WERI-Rb-1 (cell line): ENCODE data around the gene CDKAL1.

Experiments
- DNase-seq: peaks from one replicate; pipeline ENCODE4 v3.0.0-alpha.2; 2020
- H3K27ac ChIP-seq: fragments of 250-450 bp; sonication (Bioruptor Pico); 2 replicates; pipeline ENCODE4 v1.5.1; 2020; ENCODE audit warnings: mild to moderate bottlenecking, moderate library complexity
- H3K27me3 ChIP-seq: fragments of 250-450 bp; sonication (Bioruptor Pico); 2 replicates; pipeline ENCODE4 v1.5.1; 2021; ENCODE audit warnings: mild to moderate bottlenecking, low read depth, moderate library complexity; ENCODE audit not compliant: insufficient read depth, severe bottlenecking
- H3K36me3 ChIP-seq: fragments of 250-450 bp; sonication (Bioruptor Pico); 2 replicates; pipeline ENCODE4 v1.5.1; 2020; ENCODE audit warnings: mild to moderate bottlenecking, moderate library complexity
- H3K4me3 ChIP-seq: 2 replicates; pipeline ENCODE4 v1.5.1; 2011; ENCODE audit warnings: low read depth, mild to moderate bottlenecking, control low read depth, low read length
- H3K9me3 ChIP-seq: fragments of 250-450 bp; sonication (Bioruptor Pico); 2 replicates; pipeline ENCODE4 v1.5.1; 2021; ENCODE audit warnings: mild to moderate bottlenecking, moderate library complexity; ENCODE audit not compliant: severe bottlenecking
- CTCF ChIP-seq: IDR thresholded peaks from 2 replicates; pipeline ENCODE4 v1.5.1; 2011; ENCODE audit warnings: low read depth, mild to moderate bottlenecking, control low read depth, inconsistent platforms, low read length

CDKAL1 gene

GRCh38 chr6:20905377-20905776, 371.1 kb downstream of the CDKAL1 start:
- no peaks in the 10 kb centered on the region for H3K36me3 ChIP-seq
- no peak overlapping the region for H3K4me3 ChIP-seq
- DNase-seq = no peak
- no peaks in the 10 kb centered on the region for H3K27me3 ChIP-seq
- no peak for TF ChIP-seq CTCF
- H3K9me3 ChIP-seq = no peaks in the 10 kb centered on the region
- H3K27ac ChIP-seq = no peak overlapping the region

- TF ChIP-seq CTCF = no peak
- H3K27ac ChIP-seq = no peak overlapping the region
- no peaks in the 10 kb centered on the region for H3K27me3 ChIP-seq
- no peaks in the 10 kb centered on the region for H3K36me3 ChIP-seq
- no peak overlapping the region for H3K4me3 ChIP-seq
- no peak for DNase-seq
- no peaks in the 10 kb centered on the region for H3K9me3 ChIP-seq
Measured at GRCh38 chr6:20906945-20907344, 372.7 kb downstream of the CDKAL1 start.

GRCh38 chr6:20907486-20908071, 373.3 kb downstream of the CDKAL1 start:
- Histone ChIP-seq H3K27ac (no peak overlapping the region), H3K9me3 (no peaks in the 10 kb centered on the region), H3K36me3 (no peaks in the 10 kb centered on the region), H3K27me3 (no peaks in the 10 kb centered on the region), H3K4me3 (no peak overlapping the region)
- DNase-seq = peak; percentile 16
- 0 out of 2 replicates have a peak, but pooled peaks have one; percentile 8 for TF ChIP-seq CTCF

- TF ChIP-seq CTCF = no peak
Measured at GRCh38 chr6:20909621-20910020, 375.4 kb downstream of the CDKAL1 start.

GRCh38 chr6:20911712-20912111, 377.5 kb downstream of the CDKAL1 start:
- Histone ChIP-seq H3K9me3 (peaks cover 6% of the 10 kb centered on the region), H3K27me3 (no peaks in the 10 kb centered on the region), H3K36me3 (no peaks in the 10 kb centered on the region), H3K4me3 (no peak overlapping the region), H3K27ac (no peak overlapping the region)
- no peak for DNase-seq
- no peak for TF ChIP-seq CTCF

More at GRCh38 chr6:20909621-20910020, 375.4 kb downstream of the CDKAL1 start:
- H3K36me3 ChIP-seq = no peaks in the 10 kb centered on the region
- no peak overlapping the region for H3K27ac ChIP-seq
- DNase-seq = no peak
- H3K27me3 ChIP-seq = no peaks in the 10 kb centered on the region
- no peaks in the 10 kb centered on the region for H3K9me3 ChIP-seq
- H3K4me3 ChIP-seq = no peak overlapping the region

GRCh38 chr6:20915156-20915555, 380.9 kb downstream of the CDKAL1 start:
- Histone ChIP-seq H3K27me3 (no peaks in the 10 kb centered on the region), H3K27ac (no peak overlapping the region), H3K9me3 (peaks cover 6% of the 10 kb centered on the region), H3K4me3 (no peak overlapping the region), H3K36me3 (no peaks in the 10 kb centered on the region)
- no peak for DNase-seq
- TF ChIP-seq CTCF = no peak
